Measurements from ENCODE around the gene CRTAC1. TPM values are rescaled to one million over a fixed set of nuclear protein-coding genes. Genes with fewer than 3 reads are reported as not detected.

CRTAC1 gene
- total and polyA plus RNA-seq, 4 donors, result 2.9 to 53.1 (median 13.5) TPM

- no peak for DNase-seq
- Histone ChIP-seq H3K4me3 (ENCODE audit: low read length in 2 of 2) (no peak overlapping the region), H3K36me3 (ENCODE audit: control insufficient read depth in 1 of 2, insufficient read depth in 2 of 2, low read length in 1 of 2) (no peaks in the 10 kb centered on the region), H3K27ac (ENCODE audit: low read depth in 1 of 2, low read length in 2 of 2) (no peak overlapping the region), H3K27me3 (ENCODE audit: control insufficient read depth in 1 of 2, insufficient read depth in 2 of 2, low read length in 1 of 2) (peaks cover 0 to 2% of the 10 kb centered on the region in 2 donors), H3K9me3 (ENCODE audit: control insufficient read depth, low read length) (no peaks in the 10 kb centered on the region), H3K4me1 (ENCODE audit: control insufficient read depth in 1 of 2, insufficient read depth in 2 of 2, low read length in 2 of 2) (no peaks in the 10 kb centered on the region)
- intact Hi-C loops (cut with DNase I), result no loop called here
- WGBS, 2 donors, result 43 to 50% methylated on average over 1 of the region's 1 CpG
- ATAC-seq (ENCODE audit: low FRiP score), result no peak
These were observed 5.2 kb upstream of the CRTAC1 start for GRCh38 chr10:98035599-98035998.

- Histone ChIP-seq H3K9me3 (ENCODE audit: control insufficient read depth, low read length) (no peaks in the 10 kb centered on the region), H3K27me3 (ENCODE audit: control insufficient read depth in 1 of 2, insufficient read depth in 2 of 2, low read length in 1 of 2) (peaks cover 0 to 5% of the 10 kb centered on the region in 2 donors), H3K4me1 (ENCODE audit: control insufficient read depth in 1 of 2, insufficient read depth in 2 of 2, low read length in 2 of 2) (no peaks in the 10 kb centered on the region), H3K27ac (ENCODE audit: low read depth in 1 of 2, low read length in 2 of 2) (no peak overlapping the region), H3K36me3 (ENCODE audit: control insufficient read depth in 1 of 2, insufficient read depth in 2 of 2, low read length in 1 of 2) (no peaks in the 10 kb centered on the region), H3K4me3 (ENCODE audit: low read length in 2 of 2) (no peak overlapping the region)
- ATAC-seq (ENCODE audit: low FRiP score) (no peak), DNase-seq (no peak)
- WGBS, 2 donors, result 48 to 55% methylated on average over 3 of the region's 3 CpGs
- intact Hi-C loops (cut with DNase I), result no loop called here
These were observed 3.1 kb upstream of the CRTAC1 start for GRCh38 chr10:98033515-98033914.

GRCh38 chr10:98031440-98031839, 1.0 kb upstream of the CRTAC1 start:
- no peaks in the 10 kb centered on the region for H3K36me3 ChIP-seq (ENCODE audit: control insufficient read depth in 1 of 2, insufficient read depth in 2 of 2, low read length in 1 of 2)
- no peaks in the 10 kb centered on the region for H3K9me3 ChIP-seq (ENCODE audit: control insufficient read depth, low read length)
- ATAC-seq (ENCODE audit: low FRiP score), result no peak
- 27 to 40% methylated on average over 12 of the region's 12 CpGs for WGBS, 2 donors
- no peaks in the 10 kb centered on the region for H3K4me1 ChIP-seq (ENCODE audit: control insufficient read depth in 1 of 2, insufficient read depth in 2 of 2, low read length in 2 of 2)
- no peak for DNase-seq
- intact Hi-C loops (cut with DNase I), result no loop called here
- peaks cover 0 to 3% of the 10 kb centered on the region in 2 donors for H3K27me3 ChIP-seq (ENCODE audit: control insufficient read depth in 1 of 2, insufficient read depth in 2 of 2, low read length in 1 of 2)
- H3K27ac ChIP-seq (ENCODE audit: low read depth in 1 of 2, low read length in 2 of 2), result no peak overlapping the region
- no peak overlapping the region for H3K4me3 ChIP-seq (ENCODE audit: low read length in 2 of 2)

GRCh38 chr10:98030991-98031431, 590 bp upstream of the CRTAC1 start:
- no peaks in the 10 kb centered on the region for H3K9me3 ChIP-seq (ENCODE audit: control insufficient read depth, low read length)
- peak; percentile 20 for ATAC-seq (ENCODE audit: low FRiP score)
- peak in 1 of 2 donors; percentile 80 for DNase-seq
- intact Hi-C loops (cut with DNase I), result no loop called here
- no peaks in the 10 kb centered on the region for H3K36me3 ChIP-seq (ENCODE audit: control insufficient read depth in 1 of 2, insufficient read depth in 2 of 2, low read length in 1 of 2)
- H3K27ac ChIP-seq (ENCODE audit: low read depth in 1 of 2, low read length in 2 of 2), result no peak overlapping the region
- no peaks in the 10 kb centered on the region for H3K4me1 ChIP-seq (ENCODE audit: control insufficient read depth in 1 of 2, insufficient read depth in 2 of 2, low read length in 2 of 2)
- 1% methylated on average over 32 to 49 of the region's 49 CpGs for WGBS, 2 donors
- peaks cover 0 to 3% of the 10 kb centered on the region in 2 donors for H3K27me3 ChIP-seq (ENCODE audit: control insufficient read depth in 1 of 2, insufficient read depth in 2 of 2, low read length in 1 of 2)
- H3K4me3 ChIP-seq (ENCODE audit: low read length in 2 of 2), result peak overlapping the region; percentile 30

- Histone ChIP-seq H3K4me3 (ENCODE audit: low read length in 2 of 2) (peak overlapping the region in 1 of 2 donors; percentile 67), H3K4me1 (ENCODE audit: control insufficient read depth in 1 of 2, insufficient read depth in 2 of 2, low read length in 2 of 2) (no peaks in the 10 kb centered on the region), H3K36me3 (ENCODE audit: control insufficient read depth in 1 of 2, insufficient read depth in 2 of 2, low read length in 1 of 2) (no peaks in the 10 kb centered on the region), H3K27me3 (ENCODE audit: control insufficient read depth in 1 of 2, insufficient read depth in 2 of 2, low read length in 1 of 2) (peaks cover 0 to 3% of the 10 kb centered on the region in 2 donors), H3K27ac (ENCODE audit: low read depth in 1 of 2, low read length in 2 of 2) (no peak overlapping the region), H3K9me3 (ENCODE audit: control insufficient read depth, low read length) (no peaks in the 10 kb centered on the region)
- 3% methylated on average over 43 to 44 of the region's 44 CpGs for WGBS, 2 donors
- no peak for DNase-seq
- intact Hi-C loops (cut with DNase I), result no loop called here
- ATAC-seq (ENCODE audit: low FRiP score), result peak; percentile 6
These were observed 1.0 kb downstream of the CRTAC1 start for GRCh38 chr10:98029149-98030092.

- DNase-seq, result peak; percentile 56 to 80
- H3K27me3 ChIP-seq (ENCODE audit: control insufficient read depth in 1 of 2, insufficient read depth in 2 of 2, low read length in 1 of 2), result peaks cover 0 to 3% of the 10 kb centered on the region in 2 donors
- intact Hi-C loops (cut with DNase I), result no loop called here
These were observed 2.2 kb downstream of the CRTAC1 start for GRCh38 chr10:98028168-98028770.

GRCh38 chr10:98023024-98023423, 7.4 kb downstream of the CRTAC1 start:
- DNase-seq, result no peak
- no peaks in the 10 kb centered on the region for H3K4me1 ChIP-seq (ENCODE audit: control insufficient read depth in 1 of 2, insufficient read depth in 2 of 2, low read length in 2 of 2)
- H3K27me3 ChIP-seq (ENCODE audit: control insufficient read depth in 1 of 2, insufficient read depth in 2 of 2, low read length in 1 of 2), result no peaks in the 10 kb centered on the region
- no peak for ATAC-seq (ENCODE audit: low FRiP score)
- H3K9me3 ChIP-seq (ENCODE audit: control insufficient read depth, low read length), result no peaks in the 10 kb centered on the region
- no peak overlapping the region for H3K27ac ChIP-seq (ENCODE audit: low read depth in 1 of 2, low read length in 2 of 2)
- H3K36me3 ChIP-seq (ENCODE audit: control insufficient read depth in 1 of 2, insufficient read depth in 2 of 2, low read length in 1 of 2), result no peaks in the 10 kb centered on the region
- intact Hi-C loops (cut with DNase I), result no loop called here
- WGBS, 2 donors, result 74 to 82% methylated on average over 4 of the region's 4 CpGs
- no peak overlapping the region for H3K4me3 ChIP-seq (ENCODE audit: low read length in 2 of 2)

More at GRCh38 chr10:98028168-98028770, 2.2 kb downstream of the CRTAC1 start:
- Histone ChIP-seq H3K27ac (ENCODE audit: low read depth in 1 of 2, low read length in 2 of 2) (no peak overlapping the region), H3K4me3 (ENCODE audit: low read length in 2 of 2) (no peak overlapping the region), H3K36me3 (ENCODE audit: control insufficient read depth in 1 of 2, insufficient read depth in 2 of 2, low read length in 1 of 2) (no peaks in the 10 kb centered on the region), H3K4me1 (ENCODE audit: control insufficient read depth in 1 of 2, insufficient read depth in 2 of 2, low read length in 2 of 2) (no peaks in the 10 kb centered on the region), H3K9me3 (ENCODE audit: control insufficient read depth, low read length) (no peaks in the 10 kb centered on the region)
- WGBS, 2 donors, result 21 to 24% methylated on average over 11 of the region's 11 CpGs
- ATAC-seq (ENCODE audit: low FRiP score), result no peak

- Histone ChIP-seq H3K4me3 (ENCODE audit: low read length in 2 of 2) (no peak overlapping the region), H3K4me1 (ENCODE audit: control insufficient read depth in 1 of 2, insufficient read depth in 2 of 2, low read length in 2 of 2) (no peaks in the 10 kb centered on the region), H3K36me3 (ENCODE audit: control insufficient read depth in 1 of 2, insufficient read depth in 2 of 2, low read length in 1 of 2) (no peaks in the 10 kb centered on the region), H3K27me3 (ENCODE audit: control insufficient read depth in 1 of 2, insufficient read depth in 2 of 2, low read length in 1 of 2) (no peaks in the 10 kb centered on the region), H3K9me3 (ENCODE audit: control insufficient read depth, low read length) (no peaks in the 10 kb centered on the region), H3K27ac (ENCODE audit: low read depth in 1 of 2, low read length in 2 of 2) (no peak overlapping the region)
- ATAC-seq (ENCODE audit: low FRiP score) (no peak), DNase-seq (no peak)
- WGBS, 2 donors, result 94% methylated on average over 1 of the region's 1 CpG
- intact Hi-C loops (cut with DNase I), result no loop called here
These were observed 9.6 kb downstream of the CRTAC1 start for GRCh38 chr10:98020784-98021183.

All from aorta (tissue), 5 donors.